Keratinocyte (primary cell): ENCODE results near the gene CHAC1. TPM values are rescaled to one million over a fixed set of nuclear protein-coding genes. Genes with fewer than 3 reads are reported as not detected.

Experiments
- DNase-seq: peaks from one replicate; pipeline ENCODE4 v3.0.0-alpha.2; 2011; ENCODE audit warnings: low read depth, missing footprints, low spot score
- FAIRE-seq: peaks from 2 replicates; lab custom pipeline; 2011; peaks lifted over from hg19 to GRCh38; lab: Jason Lieb, UNC
- H2AFZ ChIP-seq: 2 replicates; pipeline ENCODE4 v1.6.0; 2012; ENCODE audit warnings: low read length, control low read depth, inconsistent platforms; ENCODE audit not compliant: control insufficient read depth
- H3K27ac ChIP-seq: 2 replicates; pipeline ENCODE4 v1.5.1; 2011; ENCODE audit warnings: low read length; ENCODE audit not compliant: control insufficient read depth, insufficient read depth
- H3K27me3 ChIP-seq: 3 replicates; pipeline ENCODE4 v1.6.0; 2011; ENCODE audit warnings: low read length; ENCODE audit not compliant: control insufficient read depth, insufficient read depth; ENCODE audit errors: extremely low read depth
- H3K36me3 ChIP-seq, 2 experiments: 2 replicates in 1 of 2; 3 replicates in 1 of 2; pipeline ENCODE4 v1.5.1; 2011; ENCODE audit warnings: low read length in 2 of 2, mild to moderate bottlenecking in 1 of 2; ENCODE audit not compliant: control insufficient read depth in 2 of 2, insufficient read depth in 2 of 2; ENCODE audit errors: extremely low read depth in 1 of 2
- H3K4me1 ChIP-seq: 3 replicates; pipeline ENCODE4 v1.5.1; 2011; ENCODE audit warnings: low read length; ENCODE audit not compliant: control insufficient read depth, insufficient read depth; ENCODE audit errors: extremely low read depth
- H3K4me2 ChIP-seq: 3 replicates; pipeline ENCODE4 v1.6.0; 2011; ENCODE audit warnings: low read depth, low read length; ENCODE audit not compliant: control insufficient read depth, insufficient read depth; ENCODE audit errors: extremely low read depth
- H3K4me3 ChIP-seq, 3 experiments: fragments of 200-600 bp in 1 of 3; sonication (generic) in 1 of 3; 2 replicates in 2 of 3; 3 replicates in 1 of 3; pipeline ENCODE4 v1.5.1; 2011 to 2016; ENCODE audit warnings: low read length in 3 of 3, mild to moderate bottlenecking in 3 of 3, control low read depth in 2 of 3, inconsistent platforms in 1 of 3, low read depth in 1 of 3, mixed read lengths in 1 of 3, mixed run types in 1 of 3, moderate library complexity in 1 of 3; ENCODE audit not compliant: control insufficient read depth in 2 of 3, insufficient read depth in 2 of 3; ENCODE audit errors: extremely low read depth in 1 of 3
- H3K79me2 ChIP-seq: 2 replicates; pipeline ENCODE4 v1.6.0; 2012; ENCODE audit warnings: low read length; ENCODE audit not compliant: control insufficient read depth, insufficient read depth
- H3K9ac ChIP-seq: 3 replicates; pipeline ENCODE4 v1.6.0; 2011; ENCODE audit warnings: low read length; ENCODE audit not compliant: control insufficient read depth, insufficient read depth; ENCODE audit errors: extremely low read depth
- H3K9me1 ChIP-seq: 3 replicates; pipeline ENCODE4 v1.6.0; 2011; ENCODE audit warnings: low read length; ENCODE audit not compliant: control insufficient read depth, insufficient read depth; ENCODE audit errors: extremely low read depth
- H3K9me3 ChIP-seq: 2 replicates; pipeline ENCODE4 v1.5.1; 2012; ENCODE audit warnings: low read depth, low read length; ENCODE audit not compliant: control insufficient read depth
- H4K20me1 ChIP-seq: 3 replicates; pipeline ENCODE4 v1.6.0; 2011; ENCODE audit warnings: low read length; ENCODE audit not compliant: control insufficient read depth, insufficient read depth; ENCODE audit errors: extremely low read depth
- CTCF ChIP-seq, 3 experiments: IDR thresholded peaks in 1 of 3; conservative IDR thresholded peaks in 1 of 3; optimal IDR thresholded peaks in 1 of 3; 2 replicates in 2 of 3; 3 replicates in 1 of 3; pipeline versions ENCODE3 to v1.5.1; 2011; ENCODE audit warnings: low read length in 3 of 3, mild to moderate bottlenecking in 3 of 3, moderate library complexity in 2 of 3, control low read depth in 1 of 3, inconsistent platforms in 1 of 3; ENCODE audit not compliant: insufficient read depth in 2 of 3; ENCODE audit errors: extremely low read depth in 1 of 3
- EZH2 ChIP-seq: IDR thresholded peaks from one replicate; pipeline ENCODE4 v1.6.1; 2012; ENCODE audit warnings: inconsistent platforms, mild to moderate bottlenecking, low read length, moderate library complexity
- dilution Hi-C: fragments of 300-500 bp; cut with MboI; formaldehyde crosslinking; loops from one replicate; pipeline ENCODE4 v1.7.0; 2020; ENCODE audit warnings: low sequenced_read_pairs; ENCODE audit not compliant: extremely low pct_ligation_motif_present
- polyA plus RNA-seq, 5 experiments: library from polyadenylated mRNA; depleted of rRNA in 3 of 5; stranded (reverse) in 3 of 5; stranded (forward) in 1 of 5; unstranded in 1 of 5; fragments of >200 nt; gene quantifications; 1 replicate in 1 of 5; 2 replicates in 3 of 5; 3 replicates in 1 of 5; pipeline versions ENCODE4 v1.2.1 to v1.2.3, GENCODE V29; 2011 to 2012; ENCODE audit warnings: missing spikeins in 2 of 5, low read depth in 1 of 5, low replicate concordance in 1 of 5

The CHAC1 gene
- polyA plus RNA-seq, 1 donor (not counting 4 experiments of a cell fraction or from before 2014, with no cell fraction given) = 6.4 TPM

DNA sequence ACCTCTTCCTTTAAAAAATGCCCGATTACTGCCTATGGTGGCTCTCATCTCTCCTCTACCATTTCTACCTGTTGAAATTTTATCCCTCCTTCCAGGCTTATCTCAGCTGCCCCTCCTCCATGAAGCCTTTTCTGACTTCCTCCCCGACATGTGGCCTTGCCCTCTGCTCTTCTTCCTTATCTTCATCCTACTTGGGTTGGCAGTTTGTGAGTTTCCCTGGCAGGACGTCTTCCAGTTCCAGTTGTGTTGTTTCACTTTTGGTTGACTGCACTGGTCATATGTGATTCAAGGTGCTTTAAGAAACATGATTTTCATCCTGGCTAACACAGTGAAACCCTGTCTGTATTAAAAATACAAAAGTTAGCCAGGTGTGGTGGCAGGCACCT, 19.8 kb upstream of the CHAC1 start:
- Histone ChIP-seq H3K9ac (no peak overlapping the region), H3K9me3 (no peaks in the 10 kb centered on the region), H2AFZ (no peak overlapping the region), H4K20me1 (peaks cover 2% of the 10 kb centered on the region), H3K79me2 (no peaks in the 10 kb centered on the region), H3K4me1 (peaks cover 12% of the 10 kb centered on the region), H3K27ac (no peak overlapping the region), H3K36me3 (no peaks in the 10 kb centered on the region), H3K9me1 (no peaks in the 10 kb centered on the region), H3K27me3 (peaks cover 52% of the 10 kb centered on the region), H3K4me3 (no peak overlapping the region), H3K4me2 (no peak overlapping the region)
- FAIRE-seq = no peak
- DNase-seq = no peak
- TF ChIP-seq CTCF (optimal IDR thresholded peaks at IDR 0.05 in 1 of 3, IDR thresholded peaks at IDR 0.05 in 1 of 3, conservative IDR thresholded peaks at IDR 0.05 in 1 of 3; ENCODE audit: extremely low read depth in 1 of 3, insufficient read depth in 2 of 3, low read length in 3 of 3) = no peak
- no peak for TF ChIP-seq EZH2
- dilution Hi-C loops = no loop called here

GRCh38 chr15:40934457-40934856, 18.8 kb upstream of the CHAC1 start:
- Histone ChIP-seq H4K20me1 (peaks cover 2% of the 10 kb centered on the region), H3K9me3 (no peaks in the 10 kb centered on the region), H3K9ac (no peak overlapping the region), H3K9me1 (no peaks in the 10 kb centered on the region), H3K79me2 (no peaks in the 10 kb centered on the region), H3K27ac (no peak overlapping the region), H3K27me3 (peaks cover 42% of the 10 kb centered on the region), H3K4me2 (no peak overlapping the region), H2AFZ (no peak overlapping the region), H3K4me3 (no peak overlapping the region), H3K36me3 (no peaks in the 10 kb centered on the region), H3K4me1 (peaks cover 12% of the 10 kb centered on the region)
- FAIRE-seq (no peak), DNase-seq (no peak)
- dilution Hi-C loops = no loop called here
- TF ChIP-seq EZH2 = no peak
- TF ChIP-seq CTCF (optimal IDR thresholded peaks at IDR 0.05 in 1 of 3, IDR thresholded peaks at IDR 0.05 in 1 of 3, conservative IDR thresholded peaks at IDR 0.05 in 1 of 3; ENCODE audit: extremely low read depth in 1 of 3, insufficient read depth in 2 of 3, low read length in 3 of 3) = no peak
